ENCODE measurements around the gene HRC. TPM values are rescaled to one million over a fixed set of nuclear protein-coding genes. Genes with fewer than 3 reads are reported as not detected.

HRC gene
- polyA plus RNA-seq, 3 donors, result not detected

GRCh38 chr19:49132974-49133609 is 22.1 kb downstream of the HRC start:
- intact Hi-C loops (cut with micrococcal nuclease), result no loop called here
- H4K20me1 ChIP-seq (ENCODE audit: insufficient read depth, low read length), result no peaks in the 10 kb centered on the region
- peaks cover 37% of the 10 kb centered on the region for H3K4me1 Mint-ChIP-seq
- H3K36me3 Mint-ChIP-seq, result no peaks in the 10 kb centered on the region
- peaks cover 0 to 18% of the 10 kb centered on the region in 2 donors for H3K9me3 ChIP-seq (replicated peaks in 1 of 2; ENCODE audit: control insufficient read depth in 1 of 2, insufficient read depth in 1 of 2, low read length in 2 of 2)
- no peaks in the 10 kb centered on the region for H3K36me3 ChIP-seq (replicated peaks in 1 of 2; ENCODE audit: control insufficient read depth in 1 of 2, insufficient read depth in 2 of 2, low read length in 2 of 2)
- H3K79me2 ChIP-seq (ENCODE audit: insufficient read depth, low read length), result no peaks in the 10 kb centered on the region
- no peak for DNase-seq
- peak overlapping the region; percentile 67 to 88 for H3K4me3 Mint-ChIP-seq
- H3K27ac ChIP-seq (ENCODE audit: low read depth in 1 of 2, low read length in 2 of 2), result no peak overlapping the region
- H3K4me1 ChIP-seq (ENCODE audit: control insufficient read depth in 1 of 2, insufficient read depth in 2 of 2, low read length in 2 of 2), result peaks cover 15 to 35% of the 10 kb centered on the region in 2 donors
- H3K4me3 ChIP-seq (replicated peaks in 1 of 3; ENCODE audit: low read depth in 2 of 3, low read length in 3 of 3), result peak overlapping the region in 2 of 3 experiments; percentile 13 to 72
- no peak for TF ChIP-seq CTCF (IDR thresholded peaks at IDR 0.05)
- peak overlapping the region; percentile 21 for H3K9ac ChIP-seq (ENCODE audit: insufficient read depth, low read length, poor library complexity, severe bottlenecking)
- WGBS (ENCODE audit: insufficient coverage), result 25% methylated on average over 45 of the region's 49 CpGs
- peak overlapping the region; percentile 72 for H3K4me2 ChIP-seq (replicated peaks; ENCODE audit: extremely low read depth, low read length, poor library complexity, severe bottlenecking)
- H3K27me3 Mint-ChIP-seq (ENCODE audit: low read depth in 3 of 3), result peaks cover 24 to 35% (median 33%) of the 10 kb centered on the region in 3 donors
- peak overlapping the region; percentile 63 for H2AFZ ChIP-seq (ENCODE audit: insufficient read depth, low read depth, low read length, poor library complexity, severe bottlenecking)
- peaks cover 0 to 17% of the 10 kb centered on the region in 2 donors for H3K27me3 ChIP-seq (ENCODE audit: control insufficient read depth in 2 of 2, insufficient read depth in 2 of 2, low read length in 2 of 2)
- peaks cover 18 to 32% (median 23%) of the 10 kb centered on the region in 7 donors for H3K9me3 Mint-ChIP-seq
- H3K27ac Mint-ChIP-seq, result peak overlapping the region in 1 of 7 donors; percentile 55

GRCh38 chr19:49130325-49130724 is 24.9 kb downstream of the HRC start:
- no peak overlapping the region for H3K27ac Mint-ChIP-seq
- DNase-seq, result no peak

More at GRCh38 chr19:49130325-49130724, 24.9 kb downstream of the HRC start:
- Histone ChIP-seq H2AFZ (ENCODE audit: insufficient read depth, low read depth, low read length, poor library complexity, severe bottlenecking) (no peak overlapping the region), H4K20me1 (ENCODE audit: insufficient read depth, low read length) (no peaks in the 10 kb centered on the region), H3K4me3 (replicated peaks in 1 of 3; ENCODE audit: low read depth in 2 of 3, low read length in 3 of 3) (no peak overlapping the region), H3K9ac (ENCODE audit: insufficient read depth, low read length, poor library complexity, severe bottlenecking) (no peak overlapping the region), H3K27me3 (ENCODE audit: control insufficient read depth in 2 of 2, insufficient read depth in 2 of 2, low read length in 2 of 2) (peaks cover 0 to 17% of the 10 kb centered on the region in 2 donors), H3K27ac (ENCODE audit: low read depth in 1 of 2, low read length in 2 of 2) (no peak overlapping the region), H3K4me2 (replicated peaks; ENCODE audit: extremely low read depth, low read length, poor library complexity, severe bottlenecking) (no peak overlapping the region), H3K4me1 (ENCODE audit: control insufficient read depth in 1 of 2, insufficient read depth in 2 of 2, low read length in 2 of 2) (peaks cover 15 to 28% of the 10 kb centered on the region in 2 donors), H3K36me3 (replicated peaks in 1 of 2; ENCODE audit: control insufficient read depth in 1 of 2, insufficient read depth in 2 of 2, low read length in 2 of 2) (no peaks in the 10 kb centered on the region), H3K79me2 (ENCODE audit: insufficient read depth, low read length) (no peaks in the 10 kb centered on the region), H3K9me3 (replicated peaks in 1 of 2; ENCODE audit: control insufficient read depth in 1 of 2, insufficient read depth in 1 of 2, low read length in 2 of 2) (peaks cover 0 to 16% of the 10 kb centered on the region in 2 donors)
- intact Hi-C loops (cut with micrococcal nuclease), result no loop called here
- Mint-ChIP-seq H3K9me3 (peaks cover 17 to 36% (median 23%) of the 10 kb centered on the region in 7 donors), H3K36me3 (no peaks in the 10 kb centered on the region), H3K27me3 (ENCODE audit: low read depth in 3 of 3) (peaks cover 21 to 48% (median 42%) of the 10 kb centered on the region in 3 donors), H3K4me3 (no peak overlapping the region), H3K4me1 (peaks cover 26% of the 10 kb centered on the region)
- WGBS (ENCODE audit: insufficient coverage), result 98% methylated on average over 23 of the region's 24 CpGs
- no peak for TF ChIP-seq CTCF (IDR thresholded peaks at IDR 0.05)

Measured in CD14-positive monocyte (primary cell).